GM12891 (cell line): ENCODE results near the gene ZNF615. TPM values are rescaled to one million over a fixed set of nuclear protein-coding genes. Genes with fewer than 3 reads are reported as not detected.
"Not testable (repeated sequence)": the region's sequence is repeated elsewhere in the genome, so short reads cannot be mapped to it uniquely, and the experiment has no call there.

ENCODE experiments used
- DNase-seq: peaks from one replicate; pipeline ENCODE4 v3.0.0; 2011; ENCODE audit warnings: low spot score; ENCODE audit not compliant: insufficient read length
- FAIRE-seq: peaks from 2 replicates; lab custom pipeline; 2011; peaks lifted over from hg19 to GRCh38; lab: Jason Lieb, UNC
- PAX5 ChIP-seq: IDR thresholded peaks from 2 replicates; pipeline ENCODE4 v1.6.1; 2011; ENCODE audit warnings: low read length, moderate library complexity, mild to moderate bottlenecking; ENCODE audit not compliant: insufficient read depth, severe bottlenecking
- POLR2A ChIP-seq: IDR thresholded peaks from 2 replicates; pipeline ENCODE4 v1.6.1; 2011; ENCODE audit warnings: low read depth, low read length, control low read depth
- POLR2AphosphoS5 ChIP-seq: IDR thresholded peaks from 2 replicates; pipeline ENCODE4 v1.6.1; 2011; ENCODE audit warnings: low read depth, low read length, control low read depth
- POU2F2 ChIP-seq: IDR thresholded peaks from 2 replicates; pipeline ENCODE4 v1.6.1; 2011; ENCODE audit warnings: low read depth, mild to moderate bottlenecking, control low read depth, low read length, moderate library complexity
- SPI1 ChIP-seq: IDR thresholded peaks from 2 replicates; pipeline ENCODE4 v1.6.1; 2011; ENCODE audit warnings: low read depth, low read length, control low read depth
- TAF1 ChIP-seq: IDR thresholded peaks from 2 replicates; pipeline ENCODE4 v1.6.1; 2011; ENCODE audit warnings: low read depth, low read length, control low read depth
- polyA plus RNA-seq: library from polyadenylated mRNA; unstranded; fragments of >200 nt; gene quantifications from one replicate; pipeline ENCODE4 v1.2.1, GENCODE V29; 2012; ENCODE audit warnings: low read depth, missing spikeins, inconsistent platforms; ENCODE audit not compliant: missing spikeins

The ZNF615 gene
- polyA plus RNA-seq: 1.9 TPM

DNA sequence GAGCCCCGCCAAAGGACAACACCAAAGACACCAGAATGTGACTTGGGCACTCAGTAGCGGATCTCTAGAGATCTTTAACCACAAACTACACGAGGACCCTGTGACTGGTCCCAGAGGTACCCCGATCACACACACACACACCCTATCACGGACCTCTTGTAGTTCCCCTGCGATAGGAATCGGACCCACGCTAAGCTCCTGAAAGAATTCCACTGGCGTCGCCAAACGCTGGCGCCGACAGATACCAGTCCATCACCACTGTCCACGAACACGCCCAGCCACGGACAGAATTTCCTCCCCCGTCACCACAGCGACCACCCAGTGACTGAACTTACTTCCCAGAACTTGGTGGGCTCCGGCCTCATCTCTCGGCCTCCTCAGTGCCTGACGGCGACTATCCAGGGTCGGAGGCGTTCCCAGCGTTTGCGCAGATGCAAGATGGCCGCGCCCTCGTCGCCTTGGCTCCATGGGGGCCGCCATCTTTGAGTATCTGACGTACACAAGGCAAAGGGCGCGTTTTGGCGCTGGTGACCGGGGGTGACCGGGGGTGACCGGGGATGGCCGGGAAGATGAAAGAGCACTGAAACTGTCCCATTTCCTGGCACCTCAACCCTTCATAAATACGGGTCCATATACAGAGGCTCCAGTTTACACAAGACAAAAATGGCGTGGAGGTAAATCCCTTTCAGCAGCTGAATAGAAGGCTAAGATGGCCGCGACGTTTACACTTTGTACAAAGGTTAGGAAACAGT is at the start of gene ZNF615:
Gene ZNF615, minus strand, starts transcription at position 406 of the 752 bp plus-strand sequence. CDS start 4,500 bp downstream, outside the sequence.
- FAIRE-seq (peak; percentile 97), DNase-seq (peak; percentile 48)
- TF ChIP-seq POLR2A (peak; percentile 56), POLR2AphosphoS5 (0 out of 2 replicates have a peak, but pooled peaks have one; percentile 53), POU2F2 (no peak), TAF1 (peak; percentile 60), SPI1 (no peak), PAX5 (no peak)

DNA sequence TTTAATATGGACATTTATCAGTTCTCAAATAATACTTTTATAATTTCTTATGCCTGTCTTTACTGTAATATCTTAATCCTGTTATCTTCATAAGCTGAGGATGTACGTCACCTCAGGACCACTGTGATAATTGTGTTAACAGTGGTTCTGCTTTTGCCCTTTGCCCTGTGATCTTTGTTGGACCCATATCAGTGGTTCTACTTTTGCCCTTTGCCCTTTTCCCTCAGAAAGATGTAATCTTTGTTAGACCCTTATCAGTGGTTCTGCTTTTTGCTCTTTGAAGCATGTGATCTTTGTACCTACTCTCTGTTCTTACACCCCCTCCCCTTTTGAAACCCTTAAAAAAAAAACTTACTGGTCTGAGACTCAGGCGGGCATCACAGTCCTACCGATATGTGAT is 48.5 kb upstream of the ZNF615 start:
- FAIRE-seq, DNase-seq: not testable (repeated sequence)

DNA sequence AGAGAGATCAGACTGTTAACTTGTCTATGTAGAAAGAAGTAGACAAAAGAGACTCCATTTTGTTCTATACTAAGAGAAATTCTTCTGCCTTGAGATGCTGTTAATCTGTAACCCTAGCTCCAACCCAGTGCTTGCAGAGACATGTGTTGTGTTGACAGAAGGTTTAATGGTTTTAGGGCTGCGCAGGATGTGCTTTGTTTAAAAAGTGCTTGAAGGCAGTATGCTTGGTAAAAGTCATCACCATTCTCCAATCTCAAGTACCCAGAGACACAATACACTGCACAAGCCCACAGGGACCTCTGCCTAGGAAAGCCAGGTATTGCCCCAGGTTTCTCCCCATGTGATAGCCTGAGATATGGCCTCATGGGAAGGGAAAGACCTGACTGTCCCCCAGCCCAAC is 43.7 kb upstream of the ZNF615 start:
- not testable (repeated sequence) for FAIRE-seq, DNase-seq

GRCh38 chr19:52048555-52049501 is 40.8 kb upstream of the ZNF615 start, which contains the start of gene ZNF432:
Gene ZNF432, minus strand, starts transcription at chr19:52048838. Its CDS starts 1,970 bp downstream, at chr19:52046868.
- DNase-seq (peak; percentile 65), FAIRE-seq (peak; percentile 94)
- peak; percentile 60; the same call in 1 of the 2 replicates for TF ChIP-seq TAF1
- TF ChIP-seq POLR2A: peak; percentile 27; the same call in 1 of the 2 replicates
- TF ChIP-seq PAX5: no peak
- TF ChIP-seq POLR2AphosphoS5: peak; percentile 61
- no peak for TF ChIP-seq SPI1
- TF ChIP-seq POU2F2: peak; percentile 29; the same call in 1 of the 2 replicates

GRCh38 chr19:52039169-52039568 is 31.2 kb upstream of the ZNF615 start:
- FAIRE-seq: no peak
- TF ChIP-seq PAX5 (no peak), POU2F2 (no peak), SPI1 (no peak), POLR2A (no peak), TAF1 (no peak)
- DNase-seq: no peak

GRCh38 chr19:52034051-52034728 is 26.2 kb upstream of the ZNF615 start:
- DNase-seq: no peak
- no peak for FAIRE-seq
- TF ChIP-seq PAX5 (no peak), SPI1 (no peak), POLR2A (0 out of 2 replicates have a peak, but pooled peaks have one; percentile 10)

DNA sequence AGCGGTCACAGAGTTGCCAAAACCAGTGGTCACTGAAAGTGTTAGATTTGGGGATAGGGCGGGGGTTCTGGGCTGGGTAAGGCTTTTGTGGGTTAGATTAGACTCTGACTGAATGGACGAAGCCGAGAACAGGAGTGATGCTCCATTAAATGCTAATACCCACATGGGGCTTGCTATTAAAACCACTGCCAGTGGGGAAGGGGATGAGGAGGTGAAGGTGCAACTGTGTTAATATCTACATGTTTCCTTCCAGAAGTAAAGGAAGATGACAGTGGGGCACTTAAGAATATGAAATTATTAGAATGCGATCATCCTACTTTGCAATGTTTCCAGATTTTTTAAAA is 20.7 kb upstream of the ZNF615 start:
- no peak for DNase-seq
- FAIRE-seq: no peak
- TF ChIP-seq POLR2A (no peak), POLR2AphosphoS5 (no peak), SPI1 (no peak), POU2F2 (no peak), PAX5 (no peak), TAF1 (no peak)

GRCh38 chr19:52028027-52028779 is 20.2 kb upstream of the ZNF615 start, which contains the start of gene ZNF614:
Gene ZNF614, minus strand, starts transcription at chr19:52028379. Its CDS starts 2,634 bp downstream, at chr19:52025745.
- peak; percentile 96 for TF ChIP-seq POLR2AphosphoS5
- peak; percentile 84 for TF ChIP-seq TAF1
- TF ChIP-seq POU2F2: peak; percentile 87
- peak; percentile 30; the same call in 1 of the 2 replicates for TF ChIP-seq SPI1
- TF ChIP-seq PAX5: no peak
- peak; percentile 96 for TF ChIP-seq POLR2A
- DNase-seq: peak; percentile 77
- FAIRE-seq: peak; percentile 90

DNA sequence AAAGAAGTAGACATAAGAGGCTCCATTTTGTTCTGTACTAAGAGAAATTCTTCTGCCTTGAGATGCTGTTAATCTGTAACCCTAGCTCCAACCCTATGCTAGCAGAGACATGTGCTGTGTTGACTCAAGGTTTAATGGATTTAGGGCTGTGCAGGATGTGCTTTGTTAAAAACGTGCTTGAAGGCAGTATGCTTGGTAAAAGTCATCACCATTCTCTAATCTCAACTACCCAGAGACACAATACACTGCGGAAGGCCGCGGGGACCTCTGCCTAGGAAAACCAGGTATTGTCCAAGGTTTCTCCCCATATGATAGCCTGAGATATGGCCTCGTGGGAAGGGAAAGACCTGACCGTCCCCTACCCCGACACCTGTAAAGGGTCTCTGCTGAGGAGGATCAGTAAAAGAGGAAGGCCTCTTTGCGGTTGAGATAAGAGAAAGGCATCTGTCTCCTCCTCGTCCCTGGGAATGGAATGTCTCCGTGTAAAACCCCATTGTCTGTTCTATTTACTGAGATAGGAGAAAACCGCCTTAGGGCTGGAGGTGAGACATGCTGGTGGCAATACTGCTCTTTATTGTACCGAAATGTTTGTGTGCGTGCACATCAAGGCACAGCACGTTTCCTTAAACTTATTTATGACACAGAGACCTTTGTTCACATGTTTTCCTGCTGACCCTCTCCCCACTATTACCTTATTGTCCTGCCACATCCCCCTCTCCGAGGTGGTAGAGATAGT is 18.4 kb upstream of the ZNF615 start:
- FAIRE-seq: peak; percentile 5
- DNase-seq: not testable (repeated sequence)

GRCh38 chr19:52024478-52024877 is 16.5 kb upstream of the ZNF615 start:
- not testable (repeated sequence) for FAIRE-seq, DNase-seq
